K562 (cell line): ENCODE measurements around the gene RNF31. TPM values are rescaled to one million over a fixed set of nuclear protein-coding genes. Genes with fewer than 3 reads are reported as not detected.
A peak's percentile ranks its signal among the peaks of the same experiment; 100 is the strongest.

Experiments
- ATF1 ChIP-seq, 2 experiments: fragments of 450-650 bp in 1 of 2; IDR thresholded peaks; 2 replicates each; pipeline ENCODE4 v1.6.1; 2016; ENCODE audit warnings: missing compliant biosample characterization in 1 of 2, missing genetic modification characterization in 1 of 2
- BCL6 ChIP-seq: fragments of 250-450 bp; sonication (Bioruptor Pico); IDR thresholded peaks from 2 replicates; pipeline ENCODE4 v1.4.0; 2020
- E2F6 ChIP-seq, 2 experiments: IDR thresholded peaks; 2 replicates each; pipeline ENCODE4 v1.6.1; 2011; ENCODE audit warnings: borderline replicate concordance in 1 of 2, control low read depth in 1 of 2, low read depth in 1 of 2, low read length in 1 of 2, mild to moderate bottlenecking in 1 of 2, mixed read lengths in 1 of 2, moderate library complexity in 1 of 2; ENCODE audit not compliant: insufficient read depth in 1 of 2, insufficient read length in 1 of 2, poor library complexity in 1 of 2, severe bottlenecking in 1 of 2; ENCODE audit errors: extremely low read depth in 1 of 2
- FOXA3 ChIP-seq, 2 experiments: fragments of 450-650 bp in 1 of 2; sonication (generic) in 1 of 2; formaldehyde crosslinking; IDR thresholded peaks in 1 of 2; conservative IDR thresholded peaks in 1 of 2; 2 replicates each; pipeline versions ENCODE4 v1.4.0 to v1.8.0; 2020 to 2022; ENCODE audit warnings: mild to moderate bottlenecking in 2 of 2, missing genetic modification reagents in 1 of 2
- HEY1 ChIP-seq: fragments of 250-450 bp; sonication (Bioruptor Pico); IDR thresholded peaks from 2 replicates; pipeline ENCODE4 v1.5.0; 2020; ENCODE audit warnings: mild to moderate bottlenecking, moderate library complexity, borderline replicate concordance
- MAFG ChIP-seq: fragments of 450-650 bp; conservative IDR thresholded peaks from 2 replicates; pipeline ENCODE4 v1.6.1; 2016; ENCODE audit warnings: missing genetic modification characterization, missing compliant biosample characterization
- MITF ChIP-seq: IDR thresholded peaks from 2 replicates; pipeline ENCODE4 v1.6.1; 2014; ENCODE audit warnings: antibody characterized with exemption
- NCOA6 ChIP-seq: fragments of 450-650 bp; IDR thresholded peaks from 2 replicates; pipeline ENCODE4 v1.6.1; 2017; ENCODE audit warnings: mild to moderate bottlenecking
- THAP12 ChIP-seq: fragments of 250-450 bp; sonication (Bioruptor Pico); IDR thresholded peaks from 2 replicates; pipeline ENCODE4 v1.9.0; 2021; ENCODE audit warnings: mild to moderate bottlenecking, inconsistent platforms
- TSC22D4 ChIP-seq: fragments of 450-650 bp; IDR thresholded peaks from 2 replicates; pipeline ENCODE4 v1.6.1; 2016; ENCODE audit warnings: missing genetic modification characterization, missing biosample characterization, control low read depth
- U2AF1 ChIP-seq: fragments of 200-400 bp; formaldehyde crosslinking; optimal IDR thresholded peaks from 2 replicates; pipeline ENCODE3; 2017; ENCODE audit warnings: mild to moderate bottlenecking, low read depth, low read length, moderate library complexity
- ZNF121 ChIP-seq: sonication (generic); formaldehyde crosslinking; conservative IDR thresholded peaks from 2 replicates; pipeline ENCODE4 v1.8.0; 2022; ENCODE audit warnings: missing genetic modification reagents
- ZNF23 ChIP-seq: fragments of 250-450 bp; sonication (Bioruptor Pico); IDR thresholded peaks from 2 replicates; pipeline ENCODE4 v1.4.0; 2020; ENCODE audit warnings: mild to moderate bottlenecking
- ZNF3 ChIP-seq: fragments of 250-450 bp; sonication (Bioruptor Pico); IDR thresholded peaks from 2 replicates; pipeline ENCODE4 v1.5.0; 2021; ENCODE audit warnings: mild to moderate bottlenecking, moderate library complexity
- ZNF512 ChIP-seq: IDR thresholded peaks from 2 replicates; pipeline ENCODE4 v1.6.1; 2016; ENCODE audit warnings: missing genetic modification characterization, missing compliant biosample characterization
- ZNF583 ChIP-seq: fragments of 250-450 bp; sonication (Bioruptor Pico); IDR thresholded peaks from 2 replicates; pipeline ENCODE4 v1.4.0; 2020
- polyA plus RNA-seq, 8 experiments: library from polyadenylated mRNA; depleted of rRNA in 4 of 8; stranded (reverse) in 5 of 8; unstranded in 3 of 8; fragments of >200 nt; fragmentation: Nextera tagmentation in 2 of 8; fragmentation: Illumina TruSeq in 1 of 8; extraction: Ambion mirVana in 2 of 8; extraction: Trizol in 1 of 8; gene quantifications; 2 replicates each; pipeline versions ENCODE4 v1.2.1 to v1.2.3, GENCODE V29; 2011 to 2014; ENCODE audit warnings: inconsistent platforms in 1 of 8, missing spikeins in 1 of 8
- total RNA-seq, 7 experiments: library from RNA; depleted of rRNA in 6 of 7; stranded (reverse); fragments of >200 nt in 6 of 7; fragmentation: Illumina TruSeq in 2 of 7; extraction: Trizol in 2 of 7; gene quantifications; 2 replicates each; pipeline versions ENCODE4 v1.2.1 to v1.2.3, GENCODE V29; 2011 to 2021; ENCODE audit warnings: low replicate concordance in 1 of 7
- TF ChIP-seq, protein P1 (sequence below): fragments of 450-650 bp; IDR thresholded peaks from 2 replicates; pipeline ENCODE4 v1.6.1; 2017; ENCODE audit warnings: antibody characterized with exemption

The RNF31 gene
- total and polyA plus RNA-seq, 9 of the 15 experiments (the other 6 are each of a cell fraction or from before 2014, with no cell fraction given) = 3.1 to 47.6 (median 19.1) TPM

GRCh38 chr14:24188251-24189058 lies 41.2 kb downstream of the RNF31 start, which contains the start of gene IPO4 (continued):
- TF ChIP-seq ZNF3 (CRISPR knock-in tag) (no peak), E2F6 (IDR thresholded peaks at IDR 0.05; ENCODE audit: borderline replicate concordance in 1 of 2, extremely low read depth in 1 of 2, insufficient read depth in 1 of 2, insufficient read length in 1 of 2, low read depth in 1 of 2, low read length in 1 of 2, poor library complexity in 1 of 2, severe bottlenecking in 1 of 2) (peak in 1 of 2 experiments; percentile 44), BCL6 (CRISPR knock-in tag) (no peak), ZNF512 (tag) (no peak), MITF (no peak), MAFG (tag) (no peak), NCOA6 (no peak), TSC22D4 (tag) (no peak), HEY1 (no peak), ZNF23 (CRISPR knock-in tag) (no peak), THAP12 (CRISPR knock-in tag) (no peak), FOXA3 (CRISPR knock-in tag; conservative IDR thresholded peaks at IDR 0.05 in 1 of 2, IDR thresholded peaks at IDR 0.05 in 1 of 2) (no peak), ZNF121 (CRISPR knock-in tag) (no peak), U2AF1 (no peak), ZNF583 (CRISPR knock-in tag) (no peak), ATF1 (CRISPR knock-in tag; IDR thresholded peaks at IDR 0.05) (no peak), ATF1 (tag; IDR thresholded peaks at IDR 0.05) (peak; percentile 72)
- TF ChIP-seq, protein P1, sequence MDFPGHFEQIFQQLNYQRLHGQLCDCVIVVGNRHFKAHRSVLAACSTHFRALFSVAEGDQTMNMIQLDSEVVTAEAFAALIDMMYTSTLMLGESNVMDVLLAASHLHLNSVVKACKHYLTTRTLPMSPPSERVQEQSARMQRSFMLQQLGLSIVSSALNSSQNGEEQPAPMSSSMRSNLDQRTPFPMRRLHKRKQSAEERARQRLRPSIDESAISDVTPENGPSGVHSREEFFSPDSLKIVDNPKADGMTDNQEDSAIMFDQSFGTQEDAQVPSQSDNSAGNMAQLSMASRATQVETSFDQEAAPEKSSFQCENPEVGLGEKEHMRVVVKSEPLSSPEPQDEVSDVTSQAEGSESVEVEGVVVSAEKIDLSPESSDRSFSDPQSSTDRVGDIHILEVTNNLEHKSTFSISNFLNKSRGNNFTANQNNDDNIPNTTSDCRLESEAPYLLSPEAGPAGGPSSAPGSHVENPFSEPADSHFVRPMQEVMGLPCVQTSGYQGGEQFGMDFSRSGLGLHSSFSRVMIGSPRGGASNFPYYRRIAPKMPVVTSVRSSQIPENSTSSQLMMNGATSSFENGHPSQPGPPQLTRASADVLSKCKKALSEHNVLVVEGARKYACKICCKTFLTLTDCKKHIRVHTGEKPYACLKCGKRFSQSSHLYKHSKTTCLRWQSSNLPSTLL = no peak
